ENCODE results near the gene RACGAP1.

The RACGAP1 gene

DNA sequence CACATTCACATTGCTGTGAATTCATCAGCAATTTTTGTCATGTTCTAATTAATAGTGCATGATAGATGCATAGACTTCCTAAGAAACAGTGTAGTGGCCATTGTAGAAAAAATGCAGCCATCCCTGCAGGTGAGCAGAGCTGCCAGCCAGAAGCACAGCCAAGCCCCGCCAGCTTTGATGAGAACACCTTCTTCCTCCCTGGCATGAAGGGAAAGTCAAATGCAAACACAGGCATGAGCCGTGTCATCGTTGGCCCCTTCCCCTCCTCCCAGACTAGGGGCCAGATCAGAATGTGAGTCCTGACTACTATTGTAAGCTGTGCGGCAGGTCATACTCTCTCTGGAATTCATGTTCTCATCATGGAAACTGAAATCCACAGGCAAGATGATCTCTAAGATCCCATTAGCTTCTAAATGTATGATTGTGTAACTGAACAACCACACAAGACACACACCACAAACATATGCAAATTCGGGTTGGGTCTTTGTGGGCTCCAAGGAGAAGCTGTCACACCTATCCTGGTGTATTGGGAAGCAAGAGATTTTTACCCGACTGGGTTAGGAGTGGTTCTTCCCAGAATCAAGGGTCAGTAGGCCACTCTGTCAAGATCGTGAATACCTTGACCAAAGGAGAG, 77.6 kb downstream of the RACGAP1 start (continued):
- no peak for TF ChIP-seq ARNTL (CRISPR knock-in tag; IDR thresholded peaks at IDR 0.05; ENCODE audit: borderline replicate concordance, low read depth)
- no peak for TF ChIP-seq ZC3H10 (CRISPR knock-in tag; IDR thresholded peaks at IDR 0.05)
- TF ChIP-seq GLIS3 (CRISPR knock-in tag; IDR thresholded peaks at IDR 0.05) = no peak
- no peak for TF ChIP-seq CSRNP3 (CRISPR knock-in tag; IDR thresholded peaks at IDR 0.05)
- TF ChIP-seq TOX (CRISPR knock-in tag; IDR thresholded peaks at IDR 0.05; ENCODE audit: borderline replicate concordance) = no peak
- no peak for TF ChIP-seq CREB5 (CRISPR knock-in tag; IDR thresholded peaks at IDR 0.05; ENCODE audit: low read depth)
- no peak for TF ChIP-seq SNAI2 (CRISPR knock-in tag; IDR thresholded peaks at IDR 0.05)
- no peak for TF ChIP-seq ZNF70 (CRISPR knock-in tag; IDR thresholded peaks at IDR 0.05)
- TF ChIP-seq ZNF8 (CRISPR knock-in tag; IDR thresholded peaks at IDR 0.05) = no peak

- no peak for ATAC-seq
- TF ChIP-seq POU6F1 (CRISPR knock-in tag; IDR thresholded peaks at IDR 0.05; ENCODE audit: borderline replicate concordance, low read depth) (no peak), ESRRG (CRISPR knock-in tag; IDR thresholded peaks at IDR 0.05) (no peak), TCF4 (CRISPR knock-in tag; IDR thresholded peaks at IDR 0.05; ENCODE audit: borderline replicate concordance) (no peak), CSRNP3 (CRISPR knock-in tag; IDR thresholded peaks at IDR 0.05) (no peak), RARB (CRISPR knock-in tag; IDR thresholded peaks at IDR 0.05) (no peak), SNAI2 (CRISPR knock-in tag; IDR thresholded peaks at IDR 0.05) (no peak), GLIS3 (CRISPR knock-in tag; IDR thresholded peaks at IDR 0.05) (no peak), TOX (CRISPR knock-in tag; IDR thresholded peaks at IDR 0.05; ENCODE audit: borderline replicate concordance) (no peak), CSDC2 (CRISPR knock-in tag; IDR thresholded peaks at IDR 0.05) (no peak), ZC3H10 (CRISPR knock-in tag; IDR thresholded peaks at IDR 0.05) (no peak), CREB5 (CRISPR knock-in tag; IDR thresholded peaks at IDR 0.05; ENCODE audit: low read depth) (no peak), OSR1 (CRISPR knock-in tag; IDR thresholded peaks at IDR 0.05) (no peak), ZNF8 (CRISPR knock-in tag; IDR thresholded peaks at IDR 0.05) (no peak), ZFP30 (CRISPR knock-in tag; IDR thresholded peaks at IDR 0.05) (no peak), ZNF70 (CRISPR knock-in tag; IDR thresholded peaks at IDR 0.05) (no peak), ZNF565 (CRISPR knock-in tag; conservative IDR thresholded peaks at IDR 0.05; ENCODE audit: low read depth) (no peak), PATZ1 (CRISPR knock-in tag; IDR thresholded peaks at IDR 0.05; ENCODE audit: borderline replicate concordance) (no peak), ISL1 (CRISPR knock-in tag; IDR thresholded peaks at IDR 0.05) (no peak)
- TF ChIP-seq, protein P1, sequence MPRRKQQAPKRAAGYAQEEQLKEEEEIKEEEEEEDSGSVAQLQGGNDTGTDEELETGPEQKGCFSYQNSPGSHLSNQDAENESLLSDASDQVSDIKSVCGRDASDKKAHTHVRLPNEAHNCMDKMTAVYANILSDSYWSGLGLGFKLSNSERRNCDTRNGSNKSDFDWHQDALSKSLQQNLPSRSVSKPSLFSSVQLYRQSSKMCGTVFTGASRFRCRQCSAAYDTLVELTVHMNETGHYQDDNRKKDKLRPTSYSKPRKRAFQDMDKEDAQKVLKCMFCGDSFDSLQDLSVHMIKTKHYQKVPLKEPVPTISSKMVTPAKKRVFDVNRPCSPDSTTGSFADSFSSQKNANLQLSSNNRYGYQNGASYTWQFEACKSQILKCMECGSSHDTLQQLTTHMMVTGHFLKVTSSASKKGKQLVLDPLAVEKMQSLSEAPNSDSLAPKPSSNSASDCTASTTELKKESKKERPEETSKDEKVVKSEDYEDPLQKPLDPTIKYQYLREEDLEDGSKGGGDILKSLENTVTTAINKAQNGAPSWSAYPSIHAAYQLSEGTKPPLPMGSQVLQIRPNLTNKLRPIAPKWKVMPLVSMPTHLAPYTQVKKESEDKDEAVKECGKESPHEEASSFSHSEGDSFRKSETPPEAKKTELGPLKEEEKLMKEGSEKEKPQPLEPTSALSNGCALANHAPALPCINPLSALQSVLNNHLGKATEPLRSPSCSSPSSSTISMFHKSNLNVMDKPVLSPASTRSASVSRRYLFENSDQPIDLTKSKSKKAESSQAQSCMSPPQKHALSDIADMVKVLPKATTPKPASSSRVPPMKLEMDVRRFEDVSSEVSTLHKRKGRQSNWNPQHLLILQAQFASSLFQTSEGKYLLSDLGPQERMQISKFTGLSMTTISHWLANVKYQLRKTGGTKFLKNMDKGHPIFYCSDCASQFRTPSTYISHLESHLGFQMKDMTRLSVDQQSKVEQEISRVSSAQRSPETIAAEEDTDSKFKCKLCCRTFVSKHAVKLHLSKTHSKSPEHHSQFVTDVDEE (CRISPR knock-in tag; IDR thresholded peaks at IDR 0.05) = no peak
These were observed 78.8 kb downstream of the RACGAP1 start for GRCh38 chr12:49946497-49946896.
